Ascending aorta (tissue), 2 donors: ENCODE measurements around the gene TMEM234. TPM values are rescaled to one million over a fixed set of nuclear protein-coding genes. Genes with fewer than 3 reads are reported as not detected.

ENCODE experiments used
- DNase-seq, 2 donors: peaks; one replicate each; pipeline ENCODE4 v3.0.0-alpha.2; 2019; ENCODE audit warnings: low spot score in 2 of 2
- H3K27ac ChIP-seq, 2 donors: fragments of 200-600 bp; sonication (generic); one replicate each; pipeline ENCODE4 v1.5.1; 2016 to 2017; ENCODE audit warnings: mild to moderate bottlenecking in 1 of 2
- H3K27me3 ChIP-seq: fragments of 200-600 bp; sonication (generic); one replicate; pipeline ENCODE4 v1.5.1; 2017
- H3K36me3 ChIP-seq, 2 donors: fragments of 200-600 bp; sonication (generic); one replicate each; pipeline ENCODE4 v1.5.1; 2016
- H3K4me1 ChIP-seq, 2 donors: fragments of 200-600 bp; sonication (generic); one replicate each; pipeline ENCODE4 v1.5.1; 2016 to 2017; ENCODE audit warnings: mild to moderate bottlenecking in 1 of 2
- H3K4me3 ChIP-seq, 2 donors: fragments of 200-600 bp; sonication (generic); one replicate each; pipeline ENCODE4 v1.5.1; 2016 to 2017; ENCODE audit warnings: mild to moderate bottlenecking in 1 of 2
- H3K9me3 ChIP-seq, 2 donors: fragments of 200-600 bp; sonication (generic); one replicate each; pipeline ENCODE4 v1.5.1; 2016
- CTCF ChIP-seq, 3 experiments: fragments of 200-600 bp in 2 of 3; fragments of 450-650 bp in 1 of 3; sonication (generic) in 2 of 3; IDR thresholded peaks; one replicate each; pipeline ENCODE4 v1.5.1; 2016 to 2019; ENCODE audit warnings: antibody characterized with exemption in 3 of 3, mild to moderate bottlenecking in 1 of 3, moderate library complexity in 1 of 3
- intact Hi-C: fragments of 100-400 bp; cut with DNase I; formaldehyde crosslinking; loops from one replicate; pipeline ENCODE4 v1.15.1; 2023
- total RNA-seq: library from RNA; depleted of rRNA; stranded (reverse); fragments of >200 nt; gene quantifications from one replicate; pipeline ENCODE4 v1.1.0, GENCODE V29; 2016

The TMEM234 gene
- total RNA-seq, 1 donor from 2014 or later, result 4.0 TPM

- Histone ChIP-seq H3K4me3 (no peak overlapping the region), H3K9me3 (no peaks in the 10 kb centered on the region), H3K36me3 (peaks cover 48 to 65% of the 10 kb centered on the region in 2 donors), H3K27ac (no peak overlapping the region), H3K4me1 (peaks cover 7 to 18% of the 10 kb centered on the region in 2 donors), H3K27me3 (no peaks in the 10 kb centered on the region)
- no peak for TF ChIP-seq CTCF (IDR thresholded peaks at IDR 0.05)
- intact Hi-C loops, result no loop called here
- no peak for DNase-seq
Measured at GRCh38 chr1:32197074-32197473, 25.1 kb downstream of the TMEM234 start.

- no peak for TF ChIP-seq CTCF (IDR thresholded peaks at IDR 0.05)
- intact Hi-C loops, result no loop called here
- Histone ChIP-seq H3K4me3 (no peak overlapping the region), H3K36me3 (peaks cover 57 to 74% of the 10 kb centered on the region in 2 donors), H3K27me3 (no peaks in the 10 kb centered on the region), H3K27ac (no peak overlapping the region), H3K4me1 (peaks cover 7 to 11% of the 10 kb centered on the region in 2 donors), H3K9me3 (no peaks in the 10 kb centered on the region)
- DNase-seq, result no peak
Measured at GRCh38 chr1:32195972-32196823, 26.0 kb downstream of the TMEM234 start.

GRCh38 chr1:32195531-32195930 is 26.6 kb downstream of the TMEM234 start:
- Histone ChIP-seq H3K27ac (no peak overlapping the region), H3K4me3 (no peak overlapping the region)
- no peak for DNase-seq

GRCh38 chr1:32194984-32195383 is 27.2 kb downstream of the TMEM234 start:
- intact Hi-C loops, result no loop called here
- TF ChIP-seq CTCF (IDR thresholded peaks at IDR 0.05), result no peak
- DNase-seq, result no peak
- H3K9me3 ChIP-seq, result no peaks in the 10 kb centered on the region
- H3K27ac ChIP-seq, result no peak overlapping the region
- no peaks in the 10 kb centered on the region for H3K27me3 ChIP-seq
- H3K4me3 ChIP-seq, result no peak overlapping the region
- peaks cover 6 to 9% of the 10 kb centered on the region in 2 donors for H3K4me1 ChIP-seq
- H3K36me3 ChIP-seq, result peaks cover 68 to 86% of the 10 kb centered on the region in 2 donors

More at GRCh38 chr1:32195531-32195930, 26.6 kb downstream of the TMEM234 start:
- intact Hi-C loops, result no loop called here
- Histone ChIP-seq H3K27me3 (no peaks in the 10 kb centered on the region), H3K9me3 (no peaks in the 10 kb centered on the region), H3K4me1 (peaks cover 7 to 10% of the 10 kb centered on the region in 2 donors), H3K36me3 (peaks cover 62 to 80% of the 10 kb centered on the region in 2 donors)
- TF ChIP-seq CTCF (IDR thresholded peaks at IDR 0.05), result no peak

- no peak for TF ChIP-seq CTCF (IDR thresholded peaks at IDR 0.05)
- H3K27me3 ChIP-seq, result no peaks in the 10 kb centered on the region
Measured at GRCh38 chr1:32192220-32192948, 29.8 kb downstream of the TMEM234 start.

More at GRCh38 chr1:32192220-32192948, 29.8 kb downstream of the TMEM234 start:
- H3K9me3 ChIP-seq, result no peaks in the 10 kb centered on the region
- peaks cover 94 to 100% of the 10 kb centered on the region in 2 donors for H3K36me3 ChIP-seq
- H3K4me1 ChIP-seq, result no peaks in the 10 kb centered on the region
- H3K4me3 ChIP-seq, result no peak overlapping the region
- intact Hi-C loops, result no loop called here
- DNase-seq, result no peak
- H3K27ac ChIP-seq, result no peak overlapping the region
